K562 (cell line): ENCODE data around the gene LRRC26. TPM values are rescaled to one million over a fixed set of nuclear protein-coding genes. Genes with fewer than 3 reads are reported as not detected.

Experiments used
- E2F8 ChIP-seq: fragments of 450-650 bp; IDR thresholded peaks from 2 replicates; pipeline ENCODE4 v1.7.1; 2018; ENCODE audit warnings: mild to moderate bottlenecking, low read depth; ENCODE audit not compliant: partially characterized antibody
- FIP1L1 ChIP-seq: fragments of 200-400 bp; formaldehyde crosslinking; IDR thresholded peaks from 2 replicates; pipeline ENCODE4 v1.6.1; 2018; ENCODE audit warnings: mild to moderate bottlenecking, low read depth, low read length; ENCODE audit not compliant: poor library complexity, severe bottlenecking
- GATAD2B ChIP-seq: fragments of 450-650 bp; IDR thresholded peaks from 2 replicates; pipeline ENCODE4 v1.6.1; 2017; ENCODE audit warnings: mild to moderate bottlenecking, borderline replicate concordance
- NRF1 ChIP-seq, 2 experiments: fragments of 450-650 bp; IDR thresholded peaks in 1 of 2; conservative IDR thresholded peaks in 1 of 2; 2 replicates each; pipeline ENCODE4 v1.6.1; 2014; ENCODE audit warnings: mild to moderate bottlenecking in 2 of 2
- PKNOX1 ChIP-seq: fragments of 450-650 bp; IDR thresholded peaks from 2 replicates; pipeline ENCODE4 v1.6.1; 2016
- RBM17 ChIP-seq: fragments of 200-400 bp; formaldehyde crosslinking; IDR thresholded peaks from 2 replicates; pipeline ENCODE4 v1.6.1; 2017; ENCODE audit warnings: low read depth, mild to moderate bottlenecking, low read length, borderline replicate concordance
- SIRT6 ChIP-seq: IDR thresholded peaks from one replicate; pipeline ENCODE4 v1.6.1; 2012; ENCODE audit warnings: low read depth, mild to moderate bottlenecking, control low read depth, inconsistent platforms, low read length, moderate library complexity
- YY1 ChIP-seq, 3 experiments: IDR thresholded peaks; 2 replicates each; pipeline ENCODE4 v1.6.1; 2011; ENCODE audit warnings: low read length in 2 of 3, mild to moderate bottlenecking in 2 of 3, moderate library complexity in 2 of 3, borderline replicate concordance in 1 of 3, control low read depth in 1 of 3, low read depth in 1 of 3; ENCODE audit not compliant: insufficient read depth in 3 of 3, insufficient replicate concordance in 2 of 3, control insufficient read depth in 1 of 3, insufficient read length in 1 of 3; ENCODE audit errors: extremely low read depth in 1 of 3
- ZNF316 ChIP-seq: fragments of 450-650 bp; IDR thresholded peaks from 2 replicates; pipeline ENCODE4 v1.6.1; 2016
- polyA plus RNA-seq, 8 experiments: library from polyadenylated mRNA; depleted of rRNA in 4 of 8; stranded (reverse) in 5 of 8; unstranded in 3 of 8; fragments of >200 nt; fragmentation: Nextera tagmentation in 2 of 8; fragmentation: Illumina TruSeq in 1 of 8; extraction: Ambion mirVana in 2 of 8; extraction: Trizol in 1 of 8; gene quantifications; 2 replicates each; pipeline versions ENCODE4 v1.2.1 to v1.2.3, GENCODE V29; 2011 to 2014; ENCODE audit warnings: inconsistent platforms in 1 of 8, missing spikeins in 1 of 8
- total RNA-seq, 7 experiments: library from RNA; depleted of rRNA in 6 of 7; stranded (reverse); fragments of >200 nt in 6 of 7; fragmentation: Illumina TruSeq in 2 of 7; extraction: Trizol in 2 of 7; gene quantifications; 2 replicates each; pipeline versions ENCODE4 v1.2.1 to v1.2.3, GENCODE V29; 2011 to 2021; ENCODE audit warnings: low replicate concordance in 1 of 7
- TF ChIP-seq, protein P1 (sequence below), 2 experiments: fragments of 200-800 bp in 1 of 2; sonication (Bioruptor generic) in 1 of 2; sonication (generic) in 1 of 2; formaldehyde crosslinking in 1 of 2; IDR thresholded peaks in 1 of 2; conservative IDR thresholded peaks in 1 of 2; 2 replicates each; pipeline versions ENCODE4 v1.5.0 to v1.6.1; 2016 to 2020; ENCODE audit warnings: missing compliant biosample characterization in 1 of 2, missing genetic modification characterization in 1 of 2, missing genetic modification reagents in 1 of 2
- TF ChIP-seq, protein P2 (sequence below): fragments of 250-450 bp; sonication (Bioruptor Pico); IDR thresholded peaks from 2 replicates; pipeline ENCODE4 v1.8.0; 2021; ENCODE audit warnings: borderline replicate concordance, mild to moderate bottlenecking, moderate library complexity; ENCODE audit not compliant: poor library complexity, severe bottlenecking
- TF ChIP-seq, protein P3 (sequence below), 3 experiments: IDR thresholded peaks in 2 of 3; conservative IDR thresholded peaks in 1 of 3; 2 replicates each; pipeline ENCODE4 v1.5.1; 2011 to 2012; ENCODE audit warnings: low read length in 3 of 3, mild to moderate bottlenecking in 3 of 3, control low read depth in 2 of 3, improper control_type of control experiment in 1 of 3, inconsistent platforms in 1 of 3, low read depth in 1 of 3, mixed read lengths in 1 of 3, moderate library complexity in 1 of 3; ENCODE audit not compliant: insufficient read depth in 2 of 3

LRRC26 gene
- total and polyA plus RNA-seq, 9 of the 15 experiments (the other 6 are each of a cell fraction or from before 2014, with no cell fraction given): not detected

DNA sequence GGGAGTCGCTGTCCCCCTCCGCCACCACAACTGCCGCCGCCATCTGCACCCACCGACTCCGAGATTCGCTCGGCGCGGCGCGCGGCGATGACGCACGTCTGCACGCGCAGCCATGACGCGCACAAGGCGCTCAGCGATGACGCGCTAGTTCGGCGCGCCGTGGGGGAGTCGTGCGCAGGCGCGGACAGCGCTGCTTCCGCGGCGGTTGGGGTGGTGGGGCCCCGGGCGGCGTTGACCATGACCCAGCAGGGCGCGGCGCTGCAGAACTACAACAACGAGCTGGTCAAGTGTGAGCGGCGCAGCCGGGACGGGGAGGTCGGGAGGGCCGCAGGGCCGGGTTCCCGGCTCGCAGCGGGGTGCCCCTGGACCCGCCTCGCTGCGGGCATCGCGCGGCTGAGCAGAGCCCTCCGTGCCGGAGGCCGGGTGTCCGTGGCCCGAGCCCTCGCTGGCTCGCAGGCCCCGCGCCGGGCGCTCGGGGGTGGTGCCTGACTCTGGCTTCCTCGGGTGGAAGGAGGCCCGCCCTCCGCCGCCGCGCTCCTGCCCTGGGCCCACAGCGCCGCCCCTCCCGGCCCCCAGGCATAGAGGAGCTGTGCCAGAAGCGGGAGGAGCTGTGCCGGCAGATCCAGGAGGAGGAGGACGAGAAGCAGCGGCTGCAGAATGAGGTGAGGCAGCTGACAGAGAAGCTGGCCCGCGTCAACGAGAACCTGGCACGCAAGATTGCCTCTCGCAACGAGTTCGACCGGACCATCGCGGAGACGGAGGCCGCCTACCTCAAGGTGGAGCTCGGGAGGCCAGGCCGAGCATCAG is 18.8 kb upstream of the LRRC26 start, which contains the start of the genes ANAPC2 and SSNA1 (continued):
- TF ChIP-seq E2F8: peak; percentile 96
- TF ChIP-seq SIRT6: no peak
- peak; percentile 67 to 91 (median 87) for TF ChIP-seq YY1 (IDR thresholded peaks at IDR 0.05; ENCODE audit: borderline replicate concordance in 1 of 3, control insufficient read depth in 1 of 3, extremely low read depth in 1 of 3, insufficient read depth in 3 of 3, insufficient read length in 1 of 3, insufficient replicate concordance in 2 of 3, low read depth in 1 of 3, low read length in 2 of 3)
- TF ChIP-seq GATAD2B: no peak; the same call in 1 of the 2 replicates
- no peak for TF ChIP-seq ZNF316
- no peak for TF ChIP-seq RBM17
- TF ChIP-seq NRF1 (conservative IDR thresholded peaks at IDR 0.05 in 1 of 2, IDR thresholded peaks at IDR 0.05 in 1 of 2): peak; percentile 95 to 97
- TF ChIP-seq, protein P1, sequence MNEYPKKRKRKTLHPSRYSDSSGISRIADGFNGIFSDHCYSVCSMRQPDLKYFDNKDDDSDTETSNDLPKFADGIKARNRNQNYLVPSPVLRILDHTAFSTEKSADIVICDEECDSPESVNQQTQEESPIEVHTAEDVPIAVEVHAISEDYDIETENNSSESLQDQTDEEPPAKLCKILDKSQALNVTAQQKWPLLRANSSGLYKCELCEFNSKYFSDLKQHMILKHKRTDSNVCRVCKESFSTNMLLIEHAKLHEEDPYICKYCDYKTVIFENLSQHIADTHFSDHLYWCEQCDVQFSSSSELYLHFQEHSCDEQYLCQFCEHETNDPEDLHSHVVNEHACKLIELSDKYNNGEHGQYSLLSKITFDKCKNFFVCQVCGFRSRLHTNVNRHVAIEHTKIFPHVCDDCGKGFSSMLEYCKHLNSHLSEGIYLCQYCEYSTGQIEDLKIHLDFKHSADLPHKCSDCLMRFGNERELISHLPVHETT (CRISPR knock-in tag; conservative IDR thresholded peaks at IDR 0.05 in 1 of 2, IDR thresholded peaks at IDR 0.05 in 1 of 2): peak in 1 of 2 experiments; percentile 85; a peak in 2 of 4 replicates
- TF ChIP-seq FIP1L1: no peak
- no peak; the same call in 1 of the 2 replicates for TF ChIP-seq PKNOX1
- TF ChIP-seq, protein P2, sequence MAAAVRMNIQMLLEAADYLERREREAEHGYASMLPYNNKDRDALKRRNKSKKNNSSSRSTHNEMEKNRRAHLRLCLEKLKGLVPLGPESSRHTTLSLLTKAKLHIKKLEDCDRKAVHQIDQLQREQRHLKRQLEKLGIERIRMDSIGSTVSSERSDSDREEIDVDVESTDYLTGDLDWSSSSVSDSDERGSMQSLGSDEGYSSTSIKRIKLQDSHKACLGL (CRISPR knock-in tag): peak; percentile 35
- TF ChIP-seq, protein P3, sequence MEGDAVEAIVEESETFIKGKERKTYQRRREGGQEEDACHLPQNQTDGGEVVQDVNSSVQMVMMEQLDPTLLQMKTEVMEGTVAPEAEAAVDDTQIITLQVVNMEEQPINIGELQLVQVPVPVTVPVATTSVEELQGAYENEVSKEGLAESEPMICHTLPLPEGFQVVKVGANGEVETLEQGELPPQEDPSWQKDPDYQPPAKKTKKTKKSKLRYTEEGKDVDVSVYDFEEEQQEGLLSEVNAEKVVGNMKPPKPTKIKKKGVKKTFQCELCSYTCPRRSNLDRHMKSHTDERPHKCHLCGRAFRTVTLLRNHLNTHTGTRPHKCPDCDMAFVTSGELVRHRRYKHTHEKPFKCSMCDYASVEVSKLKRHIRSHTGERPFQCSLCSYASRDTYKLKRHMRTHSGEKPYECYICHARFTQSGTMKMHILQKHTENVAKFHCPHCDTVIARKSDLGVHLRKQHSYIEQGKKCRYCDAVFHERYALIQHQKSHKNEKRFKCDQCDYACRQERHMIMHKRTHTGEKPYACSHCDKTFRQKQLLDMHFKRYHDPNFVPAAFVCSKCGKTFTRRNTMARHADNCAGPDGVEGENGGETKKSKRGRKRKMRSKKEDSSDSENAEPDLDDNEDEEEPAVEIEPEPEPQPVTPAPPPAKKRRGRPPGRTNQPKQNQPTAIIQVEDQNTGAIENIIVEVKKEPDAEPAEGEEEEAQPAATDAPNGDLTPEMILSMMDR (IDR thresholded peaks at IDR 0.05 in 2 of 3, conservative IDR thresholded peaks at IDR 0.05 in 1 of 3; ENCODE audit: insufficient read depth in 2 of 3, low read depth in 1 of 3, low read length in 3 of 3): peak; percentile 59 to 91 (median 83)
